ENCODE data around the gene ADAMTS3.

The ADAMTS3 gene
- 0 to 0.39 reads per million in 2 experiments for total RNA-seq

GRCh38 chr4:72568959-72569718, at the start of gene ADAMTS3:
Gene ADAMTS3 (minus strand): TSS chr4:72569221. CDS start chr4:72568762, 459 bp downstream.
- DNase-seq (ENCODE audit: low read depth): no peak

- DNase-seq (ENCODE audit: low read depth): no peak
Observed at GRCh38 chr4:72613959-72614358, 44.9 kb upstream of the ADAMTS3 start.

- no peak for DNase-seq (ENCODE audit: low read depth)
Observed at GRCh38 chr4:72606751-72607150, 37.7 kb upstream of the ADAMTS3 start.

- no peak for DNase-seq (ENCODE audit: low read depth)
Observed at GRCh38 chr4:72604324-72604723, 35.3 kb upstream of the ADAMTS3 start.

GRCh38 chr4:72602396-72603376, 33.7 kb upstream of the ADAMTS3 start:
- no peak for DNase-seq (ENCODE audit: low read depth)

- no peak for DNase-seq (ENCODE audit: low read depth)
Observed at GRCh38 chr4:72591547-72592454, 22.8 kb upstream of the ADAMTS3 start.

GRCh38 chr4:72587334-72587733, 18.3 kb upstream of the ADAMTS3 start:
- no peak for DNase-seq (ENCODE audit: low read depth)

GRCh38 chr4:72582853-72583252, 13.8 kb upstream of the ADAMTS3 start:
- no peak for DNase-seq (ENCODE audit: low read depth)

GRCh38 chr4:72577211-72577610, 8.2 kb upstream of the ADAMTS3 start:
- DNase-seq (ENCODE audit: low read depth): no peak

DNA sequence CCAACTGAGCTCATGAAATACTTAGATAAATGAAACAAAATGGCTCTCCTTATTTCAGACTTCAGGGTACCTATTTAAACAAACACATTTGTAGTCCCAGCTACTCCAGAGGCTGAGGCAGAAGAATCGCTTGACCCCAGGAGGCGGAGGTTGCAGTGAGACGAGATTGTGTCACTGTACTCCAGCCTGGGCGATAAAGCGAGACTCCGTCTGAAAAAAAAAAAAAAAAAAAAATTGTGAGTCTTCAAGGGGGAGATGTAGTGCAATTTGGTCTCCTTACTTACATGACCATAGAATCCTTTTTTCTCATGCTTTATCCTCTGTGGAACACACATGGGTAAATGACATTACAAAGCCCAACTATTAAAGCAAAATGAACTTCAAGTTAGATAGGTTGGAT, 2.3 kb upstream of the ADAMTS3 start:
- no peak for DNase-seq (ENCODE audit: low read depth)

DNA sequence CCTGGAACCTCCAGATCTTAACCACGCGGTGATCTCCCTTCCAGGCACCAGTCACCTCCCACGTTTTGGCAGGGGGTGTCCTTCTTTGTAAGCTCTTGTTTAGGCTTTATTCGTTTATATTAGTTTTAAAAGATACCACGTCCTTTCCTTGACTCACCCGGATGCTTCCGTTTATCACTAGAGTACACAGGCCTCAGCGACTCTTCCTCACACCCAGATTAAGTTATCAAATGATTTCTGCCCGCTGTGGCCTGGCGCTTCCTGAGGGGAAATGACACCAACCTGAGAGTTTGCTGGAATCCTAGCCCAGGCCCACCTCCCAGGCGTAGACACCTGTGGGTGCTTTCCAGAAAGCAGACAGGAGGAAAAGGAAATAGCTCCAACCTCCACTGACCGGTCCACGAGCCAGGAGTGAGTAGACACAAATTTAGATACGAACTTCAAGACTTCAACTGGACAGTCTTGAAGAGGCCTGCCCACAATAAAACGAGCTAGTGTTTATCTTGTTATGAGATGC, 756 bp upstream of the ADAMTS3 start:
- no peak for DNase-seq (ENCODE audit: low read depth)

DNA sequence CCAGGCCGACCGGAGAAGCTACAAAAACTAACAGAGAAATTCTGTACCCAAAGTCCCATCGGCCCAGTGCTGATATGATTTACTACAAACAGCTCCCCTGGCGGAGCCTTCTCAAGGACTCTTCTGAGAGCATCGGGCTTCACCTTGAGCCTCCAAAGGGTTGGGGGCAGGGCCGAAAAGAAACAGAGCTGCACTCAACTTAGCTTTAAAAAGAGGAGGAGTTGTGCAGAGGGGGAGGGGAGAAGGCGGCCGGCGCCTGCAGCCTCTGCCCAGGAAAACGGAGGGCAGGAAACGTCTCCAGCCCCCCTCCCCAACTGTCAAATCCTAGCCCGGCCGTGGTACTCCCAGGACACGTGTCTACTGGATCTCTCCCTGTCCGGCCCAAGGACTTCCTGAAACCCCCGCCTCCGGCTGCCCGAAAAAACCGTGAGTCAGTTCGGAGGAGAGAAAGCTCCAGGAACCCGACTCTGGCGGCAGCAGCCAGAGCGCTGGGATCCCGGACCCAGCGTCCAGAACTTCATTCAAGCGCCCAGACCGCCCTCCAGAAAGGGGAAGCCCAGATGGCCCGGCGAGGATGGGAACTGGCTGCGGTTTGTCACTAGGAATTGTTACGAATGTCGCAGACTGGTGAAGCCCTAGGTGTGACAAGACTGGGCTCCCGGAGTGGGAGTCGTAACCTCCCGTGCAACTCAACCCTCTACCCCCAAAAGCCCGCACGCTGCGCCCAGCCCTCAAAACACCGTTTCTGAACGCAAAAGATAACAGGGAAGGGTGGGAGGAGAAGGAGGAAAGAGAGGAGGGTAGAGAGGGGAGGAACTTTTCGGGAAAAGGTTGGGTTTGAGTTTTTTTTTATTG, 973 bp downstream of the ADAMTS3 start:
- DNase-seq (ENCODE audit: low read depth): no peak

GRCh38 chr4:72567036-72567435, 2.0 kb downstream of the ADAMTS3 start:
- DNase-seq (ENCODE audit: low read depth): no peak

- no peak for DNase-seq (ENCODE audit: low read depth)
Observed at GRCh38 chr4:72566464-72566972, 2.5 kb downstream of the ADAMTS3 start.

DNA sequence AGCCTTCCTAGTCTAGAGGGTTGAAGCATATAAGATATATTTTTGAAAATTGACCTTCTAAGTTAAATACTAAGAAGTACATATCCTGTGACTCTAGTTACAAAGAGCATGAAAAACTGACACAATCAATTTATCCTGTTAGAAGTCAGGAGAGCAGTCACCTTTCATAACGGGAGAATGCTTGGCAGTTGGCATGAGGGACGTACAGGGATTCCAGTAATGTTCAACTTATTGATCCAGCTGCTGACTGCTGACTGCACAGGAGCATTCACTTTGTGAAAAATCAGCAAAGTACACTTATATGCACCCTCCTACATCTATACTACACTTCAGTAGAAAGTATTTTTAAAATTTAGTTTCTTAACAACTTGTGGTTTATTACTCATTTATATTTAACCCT, 4.2 kb downstream of the ADAMTS3 start:
- DNase-seq (ENCODE audit: low read depth): no peak

DNA sequence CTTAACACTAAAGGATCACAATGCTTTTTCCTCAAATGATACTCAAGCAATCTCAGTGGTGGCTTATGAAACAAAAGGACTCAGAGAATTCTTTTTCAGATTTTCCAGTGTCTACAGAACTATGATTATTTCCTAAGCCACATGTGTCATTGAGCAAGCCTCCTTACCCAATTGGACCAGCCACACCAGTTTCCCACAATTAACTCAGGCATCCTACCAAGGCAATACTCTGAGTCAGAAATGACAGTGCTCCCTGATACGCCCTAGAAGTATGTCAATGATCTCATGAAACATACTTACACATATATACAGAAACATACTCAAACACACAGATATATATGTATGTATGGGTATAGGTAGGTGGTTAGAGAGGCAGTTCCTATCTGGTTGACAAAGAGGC, 4.8 kb downstream of the ADAMTS3 start:
- no peak for DNase-seq (ENCODE audit: low read depth)

GRCh38 chr4:72558655-72559054, 10.4 kb downstream of the ADAMTS3 start:
- no peak for DNase-seq (ENCODE audit: low read depth)

DNA sequence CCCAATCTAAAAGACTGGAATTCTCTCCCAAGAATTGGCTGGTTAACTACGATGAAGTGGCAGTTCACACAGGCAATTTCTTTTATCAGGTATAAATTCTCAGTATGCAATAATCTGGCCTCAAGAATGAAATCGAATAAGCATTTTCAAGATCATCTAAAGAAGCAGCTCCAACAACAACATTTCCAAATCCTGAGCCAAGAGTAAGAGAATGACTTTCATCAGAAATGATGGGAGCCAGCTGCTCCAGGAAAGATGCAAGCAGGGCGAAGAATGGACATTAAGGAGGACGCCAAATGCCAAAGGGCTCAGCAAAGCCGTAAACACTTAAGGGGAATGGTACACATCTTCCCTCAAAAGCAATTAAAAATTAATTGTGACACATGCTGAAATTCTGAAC, 12.0 kb downstream of the ADAMTS3 start:
- no peak for DNase-seq (ENCODE audit: low read depth)

GRCh38 chr4:72555377-72555831, 13.6 kb downstream of the ADAMTS3 start:
- no peak for DNase-seq (ENCODE audit: low read depth)

All from T follicular helper cell (primary cell).